Measurements from ENCODE around the gene ULK4.

ULK4 gene

GRCh38 chr3:41751597-41751996, 210.3 kb downstream of the ULK4 start:
- H3K4me1 ChIP-seq (ENCODE audit: control insufficient read depth, insufficient read depth, low read length), result no peaks in the 10 kb centered on the region
- H3K27ac ChIP-seq (ENCODE audit: low read depth, low read length), result no peak overlapping the region
- H3K27me3 ChIP-seq (ENCODE audit: control insufficient read depth, insufficient read depth, low read length), result no peaks in the 10 kb centered on the region
- no peaks in the 10 kb centered on the region for H3K9me3 ChIP-seq (ENCODE audit: control insufficient read depth, insufficient read depth, low read length)
- no peak overlapping the region for H3K9ac ChIP-seq (ENCODE audit: low read depth, low read length)
- H3K4me3 ChIP-seq (ENCODE audit: low read depth, low read length), result no peak overlapping the region
- no peaks in the 10 kb centered on the region for H3K36me3 ChIP-seq (ENCODE audit: control insufficient read depth, insufficient read depth, low read length)

GRCh38 chr3:41749988-41750387, 211.9 kb downstream of the ULK4 start:
- no peaks in the 10 kb centered on the region for H3K4me1 ChIP-seq (ENCODE audit: control insufficient read depth, insufficient read depth, low read length)
- no peak overlapping the region for H3K9ac ChIP-seq (ENCODE audit: low read depth, low read length)
- no peaks in the 10 kb centered on the region for H3K36me3 ChIP-seq (ENCODE audit: control insufficient read depth, insufficient read depth, low read length)
- H3K4me3 ChIP-seq (ENCODE audit: low read depth, low read length), result no peak overlapping the region
- no peaks in the 10 kb centered on the region for H3K27me3 ChIP-seq (ENCODE audit: control insufficient read depth, insufficient read depth, low read length)
- no peak overlapping the region for H3K27ac ChIP-seq (ENCODE audit: low read depth, low read length)
- H3K9me3 ChIP-seq (ENCODE audit: control insufficient read depth, insufficient read depth, low read length), result no peaks in the 10 kb centered on the region

- no peaks in the 10 kb centered on the region for H3K9me3 ChIP-seq (ENCODE audit: control insufficient read depth, insufficient read depth, low read length)
- H3K36me3 ChIP-seq (ENCODE audit: control insufficient read depth, insufficient read depth, low read length), result no peaks in the 10 kb centered on the region
- peaks cover 6% of the 10 kb centered on the region; the same call in 1 of the 2 replicates for H3K4me1 ChIP-seq (ENCODE audit: control insufficient read depth, insufficient read depth, low read length)
- H3K9ac ChIP-seq (ENCODE audit: low read depth, low read length), result no peak overlapping the region
- no peaks in the 10 kb centered on the region for H3K27me3 ChIP-seq (ENCODE audit: control insufficient read depth, insufficient read depth, low read length)
- no peak overlapping the region for H3K27ac ChIP-seq (ENCODE audit: low read depth, low read length)
- H3K4me3 ChIP-seq (ENCODE audit: low read depth, low read length), result no peak overlapping the region
Measured at GRCh38 chr3:41746215-41746614, 215.7 kb downstream of the ULK4 start.

DNA sequence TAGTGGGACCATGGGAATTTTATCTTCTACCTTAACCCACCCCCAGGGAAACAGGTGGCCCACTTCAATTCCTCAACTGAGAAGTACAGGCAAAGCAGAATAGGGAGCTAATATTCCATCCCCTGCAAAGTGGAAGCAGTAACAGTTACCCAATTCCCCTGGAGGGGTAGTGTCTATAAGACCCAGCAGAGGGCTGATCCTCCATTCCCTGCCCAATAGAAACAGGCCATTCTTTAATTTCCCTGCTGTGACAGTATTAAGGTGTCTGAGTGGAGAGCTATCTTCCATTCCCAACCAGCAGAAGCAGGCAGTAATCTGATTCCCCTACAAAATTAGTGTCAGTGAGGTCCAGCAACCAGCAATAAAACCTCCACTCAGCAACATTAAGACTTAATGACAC, 219.8 kb downstream of the ULK4 start:
- H3K4me3 ChIP-seq (ENCODE audit: low read depth, low read length), result no peak overlapping the region
- H3K27ac ChIP-seq (ENCODE audit: low read depth, low read length), result no peak overlapping the region
- H3K4me1 ChIP-seq (ENCODE audit: control insufficient read depth, insufficient read depth, low read length), result peaks cover 14% of the 10 kb centered on the region
- no peak overlapping the region for H3K9ac ChIP-seq (ENCODE audit: low read depth, low read length)
- H3K9me3 ChIP-seq (ENCODE audit: control insufficient read depth, insufficient read depth, low read length), result no peaks in the 10 kb centered on the region
- no peaks in the 10 kb centered on the region for H3K27me3 ChIP-seq (ENCODE audit: control insufficient read depth, insufficient read depth, low read length)
- H3K36me3 ChIP-seq (ENCODE audit: control insufficient read depth, insufficient read depth, low read length), result no peaks in the 10 kb centered on the region

DNA sequence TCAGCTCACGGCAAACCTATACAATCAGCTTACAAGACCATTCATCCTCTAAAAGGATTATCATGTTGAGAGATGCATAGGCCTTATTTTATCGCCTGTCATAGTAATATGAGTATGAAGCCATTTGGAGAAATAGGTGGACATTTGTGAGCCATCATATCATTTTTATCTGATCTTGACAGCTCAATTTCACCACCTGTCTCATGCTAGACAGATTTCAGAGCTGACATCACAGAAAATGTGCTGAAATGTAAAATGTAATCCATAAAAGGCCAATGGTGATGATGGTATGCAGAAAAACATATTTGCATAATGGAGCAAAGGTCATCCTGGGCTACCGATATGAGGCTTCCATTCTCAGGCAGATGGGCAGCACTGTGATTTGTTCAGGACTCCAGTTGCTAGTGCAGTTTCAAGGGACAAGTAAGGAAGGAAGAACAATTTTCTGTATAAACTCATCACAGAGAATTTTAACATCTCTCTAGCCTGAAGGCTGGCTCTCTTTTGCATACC, 221.5 kb downstream of the ULK4 start:
- Histone ChIP-seq H3K27ac (ENCODE audit: low read depth, low read length) (no peak overlapping the region), H3K9me3 (ENCODE audit: control insufficient read depth, insufficient read depth, low read length) (no peaks in the 10 kb centered on the region), H3K9ac (ENCODE audit: low read depth, low read length) (no peak overlapping the region), H3K4me1 (ENCODE audit: control insufficient read depth, insufficient read depth, low read length) (peaks cover 14% of the 10 kb centered on the region), H3K4me3 (ENCODE audit: low read depth, low read length) (no peak overlapping the region), H3K27me3 (ENCODE audit: control insufficient read depth, insufficient read depth, low read length) (no peaks in the 10 kb centered on the region), H3K36me3 (ENCODE audit: control insufficient read depth, insufficient read depth, low read length) (no peaks in the 10 kb centered on the region)

DNA sequence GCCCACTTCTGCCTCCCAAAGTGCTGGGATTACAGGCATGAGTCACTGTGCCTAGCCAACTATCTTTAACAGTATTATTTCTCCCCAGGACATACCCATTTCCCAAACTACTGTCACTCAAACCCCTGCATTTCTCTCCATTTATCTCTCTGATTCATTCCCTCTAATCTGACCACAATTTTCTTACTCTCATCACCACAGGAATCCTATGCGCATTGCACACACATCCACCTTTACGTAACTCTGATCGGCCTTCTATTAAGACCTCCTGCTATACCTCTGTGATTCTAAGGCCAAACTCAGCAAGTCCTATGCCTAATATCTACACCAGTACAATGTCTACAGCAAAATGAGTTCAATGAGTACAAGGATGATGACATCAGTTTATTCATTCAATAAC, 235.0 kb downstream of the ULK4 start:
- H3K27me3 ChIP-seq (ENCODE audit: control insufficient read depth, insufficient read depth, low read length), result no peaks in the 10 kb centered on the region
- H3K36me3 ChIP-seq (ENCODE audit: control insufficient read depth, insufficient read depth, low read length), result no peaks in the 10 kb centered on the region
- no peak overlapping the region for H3K9ac ChIP-seq (ENCODE audit: low read depth, low read length)
- H3K4me1 ChIP-seq (ENCODE audit: control insufficient read depth, insufficient read depth, low read length), result no peaks in the 10 kb centered on the region
- H3K9me3 ChIP-seq (ENCODE audit: control insufficient read depth, insufficient read depth, low read length), result no peaks in the 10 kb centered on the region
- H3K27ac ChIP-seq (ENCODE audit: low read depth, low read length), result no peak overlapping the region
- no peak overlapping the region for H3K4me3 ChIP-seq (ENCODE audit: low read depth, low read length)

GRCh38 chr3:41717641-41718040, 244.3 kb downstream of the ULK4 start:
- no peaks in the 10 kb centered on the region for H3K36me3 ChIP-seq (ENCODE audit: control insufficient read depth, insufficient read depth, low read length)
- no peak overlapping the region for H3K4me3 ChIP-seq (ENCODE audit: low read depth, low read length)
- no peak overlapping the region for H3K9ac ChIP-seq (ENCODE audit: low read depth, low read length)
- no peaks in the 10 kb centered on the region for H3K4me1 ChIP-seq (ENCODE audit: control insufficient read depth, insufficient read depth, low read length)
- no peaks in the 10 kb centered on the region for H3K27me3 ChIP-seq (ENCODE audit: control insufficient read depth, insufficient read depth, low read length)
- H3K9me3 ChIP-seq (ENCODE audit: control insufficient read depth, insufficient read depth, low read length), result no peaks in the 10 kb centered on the region
- no peak overlapping the region for H3K27ac ChIP-seq (ENCODE audit: low read depth, low read length)

DNA sequence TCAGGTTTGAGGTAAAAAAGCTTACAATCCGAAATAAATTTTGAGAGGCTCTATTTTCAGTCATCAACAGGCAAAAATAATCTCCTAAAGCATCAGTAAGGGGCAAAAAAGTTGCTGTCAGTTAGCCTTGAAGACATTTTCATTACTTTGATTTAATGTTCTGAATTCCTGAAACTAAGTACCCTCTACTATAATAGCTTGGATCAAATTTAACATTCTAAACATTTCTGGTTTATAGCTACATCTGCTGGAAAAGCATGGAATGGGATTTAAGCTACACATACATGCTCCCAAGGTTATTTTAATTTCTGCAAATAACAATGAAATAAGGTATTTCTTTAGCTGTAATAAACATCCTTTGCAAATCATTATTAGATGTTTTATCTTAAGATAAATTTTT, 245.4 kb downstream of the ULK4 start:
- Histone ChIP-seq H3K36me3 (ENCODE audit: control insufficient read depth, insufficient read depth, low read length) (no peaks in the 10 kb centered on the region), H3K27me3 (ENCODE audit: control insufficient read depth, insufficient read depth, low read length) (no peaks in the 10 kb centered on the region), H3K4me3 (ENCODE audit: low read depth, low read length) (no peak overlapping the region), H3K9me3 (ENCODE audit: control insufficient read depth, insufficient read depth, low read length) (no peaks in the 10 kb centered on the region), H3K27ac (ENCODE audit: low read depth, low read length) (no peak overlapping the region), H3K4me1 (ENCODE audit: control insufficient read depth, insufficient read depth, low read length) (peaks cover 5% of the 10 kb centered on the region; the same call in 1 of the 2 replicates), H3K9ac (ENCODE audit: low read depth, low read length) (no peak overlapping the region)

- Histone ChIP-seq H3K27me3 (ENCODE audit: control insufficient read depth, insufficient read depth, low read length) (no peaks in the 10 kb centered on the region), H3K36me3 (ENCODE audit: control insufficient read depth, insufficient read depth, low read length) (no peaks in the 10 kb centered on the region), H3K4me3 (ENCODE audit: low read depth, low read length) (no peak overlapping the region), H3K4me1 (ENCODE audit: control insufficient read depth, insufficient read depth, low read length) (peaks cover 14% of the 10 kb centered on the region), H3K27ac (ENCODE audit: low read depth, low read length) (no peak overlapping the region), H3K9me3 (ENCODE audit: control insufficient read depth, insufficient read depth, low read length) (no peaks in the 10 kb centered on the region), H3K9ac (ENCODE audit: low read depth, low read length) (no peak overlapping the region)
Measured at GRCh38 chr3:41715376-41715775, 246.5 kb downstream of the ULK4 start.

DNA sequence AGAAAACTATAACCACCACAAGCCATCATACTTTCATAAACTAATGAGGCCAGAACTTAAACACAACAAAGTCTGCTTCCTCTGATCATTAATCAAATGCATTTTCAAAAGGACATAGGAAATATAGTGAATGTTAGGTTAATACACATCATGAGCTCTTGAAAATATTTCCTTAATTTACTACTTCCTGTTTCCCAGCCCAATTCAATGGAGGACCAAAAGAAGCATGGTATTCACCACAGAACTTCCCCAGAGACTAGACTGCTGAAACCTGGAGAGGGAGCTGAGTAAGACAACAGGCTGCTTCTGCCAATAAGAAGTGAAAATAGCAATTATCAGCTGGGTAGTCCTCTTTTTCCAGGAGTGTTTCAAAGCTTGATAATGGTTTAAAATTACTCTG, 250.3 kb downstream of the ULK4 start:
- H3K36me3 ChIP-seq (ENCODE audit: control insufficient read depth, insufficient read depth, low read length), result no peaks in the 10 kb centered on the region
- peak overlapping the region; percentile 76 for H3K27ac ChIP-seq (ENCODE audit: low read depth, low read length)
- no peaks in the 10 kb centered on the region for H3K27me3 ChIP-seq (ENCODE audit: control insufficient read depth, insufficient read depth, low read length)
- no peaks in the 10 kb centered on the region for H3K9me3 ChIP-seq (ENCODE audit: control insufficient read depth, insufficient read depth, low read length)
- peaks cover 14% of the 10 kb centered on the region for H3K4me1 ChIP-seq (ENCODE audit: control insufficient read depth, insufficient read depth, low read length)
- no peak overlapping the region for H3K4me3 ChIP-seq (ENCODE audit: low read depth, low read length)
- H3K9ac ChIP-seq (ENCODE audit: low read depth, low read length), result no peak overlapping the region

- H3K9me3 ChIP-seq (ENCODE audit: control insufficient read depth, insufficient read depth, low read length), result no peaks in the 10 kb centered on the region
- peak overlapping the region; percentile 76 for H3K27ac ChIP-seq (ENCODE audit: low read depth, low read length)
- H3K9ac ChIP-seq (ENCODE audit: low read depth, low read length), result no peak overlapping the region
- no peaks in the 10 kb centered on the region for H3K36me3 ChIP-seq (ENCODE audit: control insufficient read depth, insufficient read depth, low read length)
- H3K4me1 ChIP-seq (ENCODE audit: control insufficient read depth, insufficient read depth, low read length), result peaks cover 14% of the 10 kb centered on the region
- no peaks in the 10 kb centered on the region for H3K27me3 ChIP-seq (ENCODE audit: control insufficient read depth, insufficient read depth, low read length)
- no peak overlapping the region for H3K4me3 ChIP-seq (ENCODE audit: low read depth, low read length)
Measured at GRCh38 chr3:41710646-41711388, 251.1 kb downstream of the ULK4 start.
